HEK293 (cell line): ENCODE data around the gene DDIAS.
A peak's percentile ranks its signal among the peaks of the same experiment; 100 is the strongest.

Source experiments
- CTCF ChIA-PET: fragments of 350-600 bp; formaldehyde crosslinking; extraction: SDS; loops from one replicate; lab custom pipeline; 2021; ENCODE audit warnings: antibody characterized with exemption; lab: Yijun Ruan, JAX
- POLR2A ChIA-PET: fragments of 300-600 bp; formaldehyde crosslinking; extraction: SDS; loops from one replicate; lab custom pipeline; 2020; ENCODE audit warnings: antibody characterized with exemption, inconsistent platforms; lab: Yijun Ruan, JAX
- H3K27ac ChIP-seq: fragments of 200-500 bp; sonication (Bioruptor generic); 2 replicates; pipeline ENCODE4 v1.5.1; 2014; ENCODE audit warnings: low read depth, low read length, control low read depth, inconsistent platforms; ENCODE audit errors: extremely low read depth
- H3K36me3 ChIP-seq, 2 experiments: fragments of 200-500 bp in 1 of 2; sonication (Bioruptor generic) in 1 of 2; 1 replicate in 1 of 2; 2 replicates in 1 of 2; pipeline ENCODE4 v1.5.1; 2014 to 2017; ENCODE audit warnings: inconsistent platforms in 2 of 2, low read length in 2 of 2; ENCODE audit not compliant: control insufficient read depth in 2 of 2, insufficient read depth in 1 of 2
- H3K4me1 ChIP-seq: fragments of 200-500 bp; sonication (Bioruptor generic); 2 replicates; pipeline ENCODE4 v1.5.1; 2014; ENCODE audit warnings: mild to moderate bottlenecking, low read length, inconsistent platforms; ENCODE audit not compliant: control insufficient read depth, insufficient read depth
- H3K4me3 ChIP-seq: 2 replicates; pipeline ENCODE4 v1.5.1; 2011; ENCODE audit warnings: low read depth, mild to moderate bottlenecking, control low read depth, low read length, moderate library complexity
- H3K9me3 ChIP-seq: fragments of 200-500 bp; sonication (Bioruptor generic); 2 replicates; pipeline ENCODE4 v1.5.1; 2014; ENCODE audit warnings: low read depth, low read length, inconsistent platforms; ENCODE audit not compliant: control insufficient read depth, insufficient read depth
- OSR2 ChIP-seq: fragments of 450-650 bp; formaldehyde crosslinking; IDR thresholded peaks from 2 replicates; pipeline ENCODE4 v1.5.1; 2016; ENCODE audit warnings: missing biosample characterization, missing genetic modification characterization
- OVOL3 ChIP-seq: fragments of 450-650 bp; formaldehyde crosslinking; IDR thresholded peaks from 2 replicates; pipeline ENCODE4 v1.5.1; 2016; ENCODE audit warnings: missing biosample characterization, missing genetic modification characterization
- PRDM10 ChIP-seq: fragments of 450-650 bp; formaldehyde crosslinking; IDR thresholded peaks from 2 replicates; pipeline ENCODE4 v1.5.1; 2016; ENCODE audit warnings: missing biosample characterization, missing genetic modification characterization
- TRIM28 ChIP-seq: IDR thresholded peaks from 2 replicates; pipeline ENCODE4 v1.6.1; 2011; ENCODE audit warnings: low read length, control low read depth, borderline replicate concordance
- ZBTB26 ChIP-seq: fragments of 450-650 bp; formaldehyde crosslinking; optimal IDR thresholded peaks from 2 replicates; pipeline ENCODE3; 2016; ENCODE audit warnings: missing biosample characterization, mild to moderate bottlenecking, missing genetic modification characterization
- ZNF184 ChIP-seq: fragments of 450-650 bp; IDR thresholded peaks from 2 replicates; pipeline ENCODE4 v1.5.1; 2018; ENCODE audit warnings: missing biosample characterization, mild to moderate bottlenecking, missing genetic modification characterization
- ZNF362 ChIP-seq: fragments of 450-650 bp; formaldehyde crosslinking; IDR thresholded peaks from 2 replicates; pipeline ENCODE4 v1.5.1; 2016; ENCODE audit warnings: missing biosample characterization, missing genetic modification characterization
- ZNF488 ChIP-seq: fragments of 450-650 bp; formaldehyde crosslinking; IDR thresholded peaks from 2 replicates; pipeline ENCODE4 v1.5.1; 2016; ENCODE audit warnings: missing biosample characterization, missing genetic modification characterization
- ZNF560 ChIP-seq: fragments of 450-650 bp; formaldehyde crosslinking; IDR thresholded peaks from 2 replicates; pipeline ENCODE4 v1.5.1; 2017; ENCODE audit warnings: missing biosample characterization, missing genetic modification characterization, borderline replicate concordance
- ZNF623 ChIP-seq: fragments of 450-650 bp; formaldehyde crosslinking; IDR thresholded peaks from 2 replicates; pipeline ENCODE4 v1.5.1; 2016; ENCODE audit warnings: missing biosample characterization, missing genetic modification characterization
- ZNF785 ChIP-seq: fragments of 450-650 bp; formaldehyde crosslinking; IDR thresholded peaks from 2 replicates; pipeline ENCODE4 v1.5.1; 2016; ENCODE audit warnings: missing biosample characterization, missing genetic modification characterization

The DDIAS gene

GRCh38 chr11:82900277-82901164 is 1.0 kb upstream of the DDIAS start, which contains the start of gene PRCP (continued):
- TF ChIP-seq ZNF488 (tag by site-specific recombination) (no peak), OVOL3 (tag by site-specific recombination) (peak; percentile 8; the same call in 1 of the 2 replicates), ZBTB26 (peak; percentile 1)

GRCh38 chr11:82901922-82902485 is 468 bp downstream of the DDIAS start:
- ChIA-PET POLR2A (interaction anchor here (0.6 to 3.6 kb wide), 18 partner anchors 8 to 384 kb away, joined by 3 to 46 read pairs (median 4); partner anchors contain the start of genes ANKRD42, CCDC90B, PCF11 and RAB30), CTCF (interaction anchor here (0.5 to 7.9 kb wide), 6 partner anchors 34 to 919 kb away, joined by 3 to 69 read pairs (median 4); no protein-coding TSS in a partner anchor)
- TF ChIP-seq ZNF362 (no peak), TRIM28 (no peak), PRDM10 (tag by site-specific recombination) (peak; percentile 84), ZNF560 (tag by site-specific recombination) (no peak), ZNF184 (tag by site-specific recombination) (0 out of 2 replicates have a peak, but pooled peaks have one; percentile 17), ZNF785 (tag by site-specific recombination) (no peak)
- no peaks in the 10 kb centered on the region for H3K36me3 ChIP-seq
- H3K27ac ChIP-seq, result no peak overlapping the region
- 0 out of 2 replicates have a peak, but pooled peaks cover 4% of the 10 kb centered on the region for H3K4me1 ChIP-seq
- H3K9me3 ChIP-seq, result no peaks in the 10 kb centered on the region
- H3K4me3 ChIP-seq, result peak overlapping the region; percentile 53

GRCh38 chr11:82902880-82903279 is 1.3 kb downstream of the DDIAS start:
- TF ChIP-seq ZNF623 (peak; percentile 93), OSR2 (tag by site-specific recombination) (no peak)
- ChIA-PET CTCF (interaction anchor here (7.9 kb wide), 1 partner anchor 35 kb away, joined by 69 read pairs; no protein-coding TSS in a partner anchor), POLR2A (interaction anchor here (0.6 kb wide), 2 partner anchors 87 to 941 kb away, joined by 3 read pairs; no protein-coding TSS in a partner anchor)
- Histone ChIP-seq H3K36me3 (no peaks in the 10 kb centered on the region), H3K4me1 (0 out of 2 replicates have a peak, but pooled peaks cover 4% of the 10 kb centered on the region), H3K27ac (no peak overlapping the region), H3K9me3 (no peaks in the 10 kb centered on the region), H3K4me3 (no peak overlapping the region)
